HG03045 (cell line): ENCODE data around the gene NFIB.

Source experiments
- ATAC-seq: cut with Tn5 transposase; IDR thresholded peaks from one replicate; pipeline ENCODE4 v1.9.1; 2021; ENCODE audit warnings: mild to moderate bottlenecking, moderate library complexity; ENCODE audit not compliant: unreplicated experiment

Gene NFIB

GRCh38 chr9:14218253-14218652 lies 95.7 kb downstream of the NFIB start:
- no peak for ATAC-seq

- ATAC-seq, result no peak
These were observed 97.2 kb downstream of the NFIB start for GRCh38 chr9:14216612-14217194.

DNA sequence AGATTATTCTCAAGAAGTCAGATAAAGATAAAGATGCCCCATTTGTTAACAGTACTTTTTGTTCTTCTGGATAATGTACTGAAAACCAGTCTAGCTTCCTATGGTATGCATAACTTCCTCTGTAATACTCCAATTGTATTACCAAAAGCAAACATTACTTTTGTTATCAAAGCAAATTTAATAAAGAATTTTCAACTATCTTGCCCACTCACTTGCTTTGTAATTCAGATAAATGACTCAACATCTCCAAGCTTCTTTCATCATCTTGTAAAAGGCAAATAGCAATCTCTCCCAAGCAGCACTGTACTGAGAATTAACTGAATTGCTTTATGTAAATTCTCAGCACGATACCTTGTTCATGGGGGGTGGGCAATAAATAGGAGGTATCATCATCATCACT lies 98.3 kb downstream of the NFIB start:
- ATAC-seq, result no peak

DNA sequence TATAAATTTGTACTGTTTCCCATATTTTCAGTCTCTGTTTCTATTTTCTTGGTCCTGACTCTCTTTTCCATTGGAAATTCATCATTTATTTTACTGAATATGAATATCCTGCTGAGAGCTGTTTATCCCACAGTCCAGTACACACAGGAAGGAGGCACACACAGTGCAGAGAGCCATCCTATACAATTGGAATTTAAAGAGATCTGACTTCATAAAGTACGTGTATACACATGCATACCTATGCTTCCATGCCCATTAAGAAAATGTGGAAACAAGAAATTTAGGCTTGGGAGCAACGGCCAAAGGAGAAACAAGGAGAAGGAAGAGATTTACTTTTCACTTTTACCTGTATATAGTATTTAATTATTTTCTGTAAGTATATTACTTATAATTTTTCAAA lies 99.2 kb downstream of the NFIB start:
- ATAC-seq, result no peak

GRCh38 chr9:14214065-14214684 lies 99.8 kb downstream of the NFIB start:
- ATAC-seq, result no peak

DNA sequence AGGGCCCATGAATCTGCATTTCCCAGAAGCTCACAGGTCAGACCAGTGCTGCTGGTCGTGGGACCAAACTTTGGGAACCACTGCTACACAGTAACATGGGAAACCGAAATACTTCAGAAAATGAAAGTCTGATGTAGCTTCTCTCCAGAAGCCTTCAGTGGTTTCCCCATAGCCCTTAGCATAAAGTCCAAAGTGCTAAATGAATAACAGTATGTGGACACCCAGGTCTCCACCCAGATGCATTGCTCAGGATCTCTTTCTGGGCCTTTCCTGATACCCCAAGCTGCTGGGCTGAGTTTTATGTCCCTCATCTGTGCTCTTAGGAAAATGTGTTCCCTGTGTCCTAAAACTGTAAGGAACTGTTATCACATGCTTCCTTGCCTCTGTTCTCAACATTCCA lies 100.4 kb downstream of the NFIB start:
- ATAC-seq, result no peak

DNA sequence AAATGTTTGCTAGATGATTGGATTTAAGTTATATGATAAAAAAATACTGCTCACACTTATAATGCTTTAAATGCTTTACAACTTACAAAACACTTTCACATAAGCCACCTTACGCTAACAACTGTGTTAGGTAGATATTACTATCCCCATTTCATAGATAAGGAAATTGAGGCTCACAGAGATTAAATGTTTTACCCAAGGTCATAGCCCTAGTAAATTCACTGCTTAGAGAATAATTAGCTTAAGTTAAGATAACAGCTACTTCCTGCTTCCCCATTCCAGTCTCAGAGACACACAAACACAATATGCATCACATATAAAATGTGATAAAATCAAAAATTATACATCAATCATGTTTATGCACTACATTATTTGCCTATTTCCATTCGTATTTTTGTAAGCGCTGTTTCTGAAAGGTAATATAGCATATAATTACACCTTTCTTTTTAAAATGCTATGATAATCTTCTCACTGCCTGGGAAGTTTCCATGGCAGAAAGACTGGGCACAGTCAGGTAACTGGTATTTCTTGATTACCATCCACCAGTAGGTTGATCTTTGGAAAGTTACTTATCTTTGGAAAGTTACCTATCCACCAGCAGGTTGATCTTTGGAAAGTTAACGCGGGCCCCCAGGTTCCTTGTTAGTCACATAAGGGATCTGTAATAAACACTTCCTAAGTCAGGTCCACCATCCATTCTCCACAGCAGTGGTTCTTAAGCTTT lies 101.1 kb downstream of the NFIB start:
- no peak for ATAC-seq

DNA sequence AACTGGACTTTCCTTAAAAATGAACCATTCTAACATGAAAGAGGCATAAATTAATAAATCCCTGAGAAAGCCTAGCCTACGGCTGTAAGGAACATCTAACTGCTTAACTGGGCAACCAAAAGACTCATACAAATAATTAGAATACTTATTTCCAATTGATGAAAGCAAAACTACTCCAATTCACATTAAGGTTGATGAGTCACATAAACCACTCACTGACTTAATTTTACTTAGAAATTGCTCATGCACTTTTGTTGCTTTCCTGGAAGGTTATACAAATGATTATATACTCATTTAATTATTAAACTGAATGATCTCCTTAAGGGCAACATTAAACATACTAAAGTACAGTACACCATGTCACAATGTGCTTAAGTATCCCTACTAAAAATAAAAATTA lies 101.9 kb downstream of the NFIB start:
- no peak for ATAC-seq

- no peak for ATAC-seq
These were observed 102.4 kb downstream of the NFIB start for GRCh38 chr9:14211564-14211963.

GRCh38 chr9:14210428-14210827 lies 103.5 kb downstream of the NFIB start:
- ATAC-seq, result no peak

DNA sequence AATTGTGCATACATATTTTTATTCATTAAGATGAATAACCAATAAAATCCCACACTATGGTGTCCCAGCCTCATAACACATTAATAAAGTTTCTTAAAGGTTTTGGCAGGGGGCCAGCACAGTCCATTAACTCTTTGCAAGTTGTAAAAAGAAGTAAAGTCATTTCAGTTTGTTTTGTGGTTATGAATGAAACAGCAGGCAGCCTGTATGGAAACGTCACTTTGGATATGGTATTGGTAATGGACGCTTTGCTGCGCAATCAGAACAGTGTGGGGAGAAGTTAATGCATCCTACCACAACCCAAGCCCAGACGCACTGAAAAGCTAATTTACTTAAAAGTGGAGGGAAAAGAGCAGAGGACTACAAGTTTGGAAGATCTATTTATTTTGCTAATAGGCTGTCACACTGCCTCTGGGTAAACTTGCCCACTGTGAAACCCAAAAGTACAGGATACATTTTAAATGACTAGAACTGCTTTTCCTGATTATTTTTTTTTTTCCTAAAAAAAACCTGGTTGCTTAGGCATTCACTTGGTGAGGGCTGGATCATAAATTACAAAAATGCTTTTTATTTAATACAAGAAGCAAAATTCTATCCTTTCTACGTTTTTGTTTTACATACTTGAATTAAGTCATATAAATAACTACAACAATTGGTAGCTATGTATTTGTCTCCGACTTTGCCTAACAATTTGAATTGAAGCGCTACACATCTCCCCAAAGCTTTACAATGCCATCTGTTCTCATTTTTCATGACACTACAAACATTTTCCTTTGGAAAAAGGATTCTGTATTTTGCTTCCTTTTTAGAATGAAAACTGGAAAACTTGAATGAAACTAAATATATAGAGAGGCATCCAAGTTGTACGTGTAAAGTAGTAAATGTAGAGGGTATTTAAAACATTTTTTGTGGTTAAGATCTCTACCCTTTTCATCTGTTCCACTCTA lies 104.3 kb downstream of the NFIB start:
- no peak for ATAC-seq

DNA sequence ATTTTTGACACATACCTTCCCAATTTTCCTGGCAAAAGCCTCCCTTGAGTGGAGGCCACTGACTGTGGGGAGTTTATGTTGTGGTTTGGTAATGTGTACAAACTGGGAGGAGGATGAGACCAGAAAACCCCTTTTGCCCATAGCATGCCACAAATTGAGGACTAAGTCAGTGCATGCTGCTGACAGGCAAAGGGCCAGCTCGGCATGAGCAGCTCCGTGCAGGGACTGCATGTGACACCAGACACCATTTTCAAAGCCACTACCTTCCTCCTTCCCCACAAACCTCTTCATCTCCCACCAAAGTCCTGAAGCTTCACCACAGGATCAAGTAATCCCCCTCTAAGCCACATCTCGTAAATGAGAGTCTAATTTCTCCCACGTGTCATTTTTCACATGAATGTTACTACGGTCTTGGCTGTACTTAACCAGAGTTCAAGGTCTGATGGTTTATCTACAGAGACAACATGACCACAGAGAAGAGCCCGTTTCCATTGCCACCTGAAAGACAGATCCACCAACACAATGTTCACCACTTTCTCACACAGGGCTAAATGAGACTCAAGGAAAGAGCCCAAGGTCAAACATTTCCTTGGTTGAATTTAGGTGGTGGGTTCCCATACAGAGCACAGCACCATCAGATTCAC lies 106.5 kb downstream of the NFIB start:
- no peak for ATAC-seq

DNA sequence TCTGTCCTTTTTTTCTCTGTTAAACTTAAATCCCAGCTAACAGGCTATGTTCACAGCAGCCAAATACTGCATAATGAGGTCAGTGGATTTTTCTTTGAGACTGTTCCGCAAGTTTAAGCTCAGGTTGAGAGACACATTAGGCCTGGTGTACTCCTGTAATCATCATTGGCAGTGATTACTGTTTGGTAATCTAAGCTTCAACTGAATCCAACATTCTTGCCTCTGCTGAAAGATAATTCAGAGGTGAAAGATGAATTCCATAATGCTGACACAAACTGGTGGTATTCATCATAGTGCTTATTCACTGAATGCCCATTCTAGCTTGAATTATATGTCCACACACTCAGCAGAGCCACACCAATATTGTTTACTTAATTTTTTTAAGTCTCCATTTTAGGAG lies 108.5 kb downstream of the NFIB start:
- ATAC-seq, result no peak

DNA sequence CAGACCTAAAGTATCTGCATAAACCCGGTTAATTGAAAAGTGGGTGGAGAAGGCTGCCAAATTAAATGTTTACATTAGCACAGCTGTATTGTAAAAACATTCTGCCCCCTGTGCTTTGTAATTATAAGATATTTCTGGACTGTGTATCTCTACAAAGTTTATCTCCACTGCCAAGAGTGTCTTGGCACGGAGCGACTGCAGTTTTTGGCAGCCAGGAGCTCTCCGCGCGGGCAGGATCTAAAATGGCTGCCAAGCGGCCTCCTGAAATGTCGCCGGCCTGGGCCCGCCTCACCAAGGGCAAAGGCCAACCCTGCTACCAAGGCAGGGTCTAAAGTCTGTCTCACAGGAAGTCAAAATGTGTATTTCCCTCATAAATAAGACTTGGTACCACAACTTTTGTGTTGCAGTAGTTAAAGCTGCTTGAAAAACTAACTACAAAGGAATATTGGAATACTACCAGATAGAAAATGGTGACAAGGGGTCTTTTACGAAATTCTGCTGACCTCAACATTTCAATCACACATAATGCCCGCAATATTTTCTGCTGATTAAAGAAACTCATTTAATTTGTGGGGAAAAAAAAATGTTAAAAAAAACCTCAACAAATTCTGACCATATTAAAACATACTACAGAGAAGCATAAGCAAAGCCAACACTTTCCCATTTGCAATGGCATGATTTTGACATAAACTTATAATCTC lies 110.4 kb downstream of the NFIB start:
- ATAC-seq, result no peak

DNA sequence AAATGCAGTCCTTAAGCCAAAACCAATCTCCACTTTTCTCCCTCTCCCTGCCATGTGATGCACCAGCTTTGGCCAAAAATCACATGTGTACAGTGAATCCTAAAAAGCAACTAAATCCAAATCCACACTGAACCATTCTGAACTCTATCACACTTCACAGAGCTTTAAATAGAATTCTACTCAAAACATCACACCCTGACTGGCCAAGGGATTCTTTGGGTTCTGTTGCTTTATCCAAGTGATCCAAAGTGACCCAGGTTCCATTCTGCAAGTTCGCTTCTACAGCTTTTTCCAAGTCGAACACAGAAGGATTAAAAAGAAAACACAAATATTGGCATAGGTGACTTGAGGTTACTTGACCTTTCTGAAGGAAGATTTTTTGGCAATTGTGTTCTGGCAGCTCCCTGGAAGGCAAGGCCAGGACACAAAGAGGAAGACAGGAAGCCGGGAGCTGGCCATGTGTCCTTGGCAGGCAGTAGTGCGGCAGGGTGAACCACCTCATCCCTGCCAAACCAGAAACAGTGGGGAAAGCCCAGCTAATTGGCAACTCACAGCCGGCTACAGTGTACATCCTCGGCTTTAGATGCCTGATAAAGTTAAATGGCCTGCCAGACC lies 115.0 kb downstream of the NFIB start:
- ATAC-seq, result no peak

DNA sequence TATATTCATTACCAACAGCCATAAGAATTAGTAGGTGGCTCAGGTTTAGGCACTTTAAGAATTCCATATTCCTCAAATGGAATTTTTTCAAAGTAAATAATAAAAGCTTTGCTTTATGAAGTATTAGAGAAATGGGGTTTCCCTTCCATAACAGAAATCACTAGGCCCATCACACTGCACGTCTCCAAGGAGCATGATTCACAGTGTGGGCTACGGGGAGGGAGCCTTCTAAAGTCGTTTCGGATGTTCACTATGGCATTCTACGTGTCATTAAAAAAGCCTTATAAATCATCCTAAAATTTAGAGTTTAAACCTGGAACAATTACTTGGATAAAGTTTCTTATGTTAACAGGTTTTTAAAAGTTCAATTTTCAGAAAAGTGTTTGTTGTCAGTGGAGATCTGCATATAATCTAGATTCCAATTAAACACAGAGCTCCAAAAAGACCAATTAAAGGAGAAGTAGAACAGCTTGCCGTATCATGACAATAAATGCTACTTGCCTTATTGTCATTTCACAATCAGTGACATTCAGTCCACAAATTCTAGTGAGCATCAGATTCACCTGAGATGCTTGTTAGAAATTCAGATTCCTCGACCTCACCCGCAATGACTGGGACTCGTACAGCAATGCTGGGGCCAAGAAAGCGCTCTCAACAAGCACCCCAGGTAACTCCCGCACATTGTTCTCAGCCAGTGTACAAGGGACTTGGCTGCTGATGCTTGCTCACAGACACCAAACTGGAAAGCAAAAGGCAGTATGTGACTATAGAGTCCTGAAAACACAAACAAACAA lies 115.7 kb downstream of the NFIB start:
- no peak for ATAC-seq

DNA sequence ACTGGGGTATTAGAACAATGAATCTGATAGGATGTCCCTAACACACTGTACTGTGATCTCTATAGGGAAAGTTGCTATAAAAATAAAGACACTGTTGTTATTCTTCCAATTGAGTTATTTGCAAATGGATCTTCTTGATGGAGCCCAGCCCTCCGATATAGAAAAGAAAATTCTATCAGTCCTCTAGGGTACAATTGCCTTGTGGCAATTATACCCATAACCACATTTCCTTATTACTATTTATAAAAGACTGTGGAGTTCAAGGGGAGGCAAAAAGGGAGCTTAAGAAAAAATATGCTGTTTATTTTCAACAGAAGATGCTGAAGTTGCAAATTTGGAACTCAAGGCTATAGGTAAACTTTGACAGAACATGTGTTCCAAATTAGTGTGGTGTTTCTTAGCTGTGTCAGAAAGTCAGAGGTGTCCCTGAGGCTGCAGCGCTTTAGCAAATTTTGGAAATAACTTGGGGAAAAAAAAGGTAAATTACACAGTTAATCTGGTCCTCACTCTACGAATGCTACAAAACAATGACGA lies 116.5 kb downstream of the NFIB start:
- ATAC-seq, result no peak

DNA sequence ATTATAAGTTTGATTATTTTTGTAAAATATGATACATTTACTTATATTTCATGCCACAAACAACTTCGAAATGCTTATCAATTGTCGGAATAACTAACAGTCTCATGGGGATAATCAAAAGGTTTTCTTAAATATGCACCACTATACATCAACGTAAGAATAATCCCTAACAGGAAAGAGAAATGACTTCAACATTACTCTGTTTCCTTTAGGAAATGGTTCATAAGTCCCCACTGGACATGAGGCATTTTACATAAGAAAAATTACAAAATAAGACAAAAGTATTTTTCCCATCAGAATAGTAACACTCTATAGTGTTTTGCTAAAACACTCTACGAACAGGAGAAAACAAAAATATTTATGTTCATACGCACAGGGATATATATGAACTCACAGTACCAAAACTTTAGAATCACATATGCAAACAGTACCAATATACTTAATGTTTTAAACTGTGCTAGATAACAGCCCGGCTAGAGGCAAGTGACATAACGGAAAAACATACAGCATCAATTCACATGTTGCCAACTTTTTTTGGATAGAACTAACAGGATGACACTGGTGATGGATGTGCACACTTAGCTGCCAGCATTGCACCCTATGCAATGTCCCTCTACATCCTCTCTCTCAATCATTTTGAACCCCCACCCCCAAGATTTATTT lies 120.5 kb downstream of the NFIB start:
- ATAC-seq, result no peak
